AG10803 (cell line): ENCODE results near the gene INAFM2.
A peak's percentile ranks its signal among the peaks of the same experiment; 100 is the strongest.

Experiments
- DNase-seq: peaks from one replicate; pipeline ENCODE4 v3.0.0; 2010; ENCODE audit warnings: low read depth
- H3K4me3 ChIP-seq: 2 replicates; pipeline ENCODE4 v1.5.1; 2011; ENCODE audit warnings: mild to moderate bottlenecking, low read length, control low read depth
- CTCF ChIP-seq: conservative IDR thresholded peaks from 2 replicates; pipeline ENCODE4 v1.5.1; 2011; ENCODE audit warnings: mild to moderate bottlenecking, low read length, control low read depth, inconsistent platforms

INAFM2 gene

GRCh38 chr15:40323239-40323952 is at the start of gene INAFM2:
Gene INAFM2 (plus strand): TSS chr15:40323692. CDS start chr15:40324056, 364 bp downstream.
- peak within 1 kb of the TSS; percentile 74 for H3K4me3 ChIP-seq
- TF ChIP-seq CTCF, result peak; percentile 44
- peak; percentile 92 for DNase-seq

GRCh38 chr15:40274350-40275274 is 48.9 kb upstream of the INAFM2 start:
- DNase-seq, result peak; percentile 80
- H3K4me3 ChIP-seq, result no peak overlapping the region
- peak; percentile 100 for TF ChIP-seq CTCF

- no peak overlapping the region for H3K4me3 ChIP-seq
- no peak for TF ChIP-seq CTCF
- no peak for DNase-seq
Measured at GRCh38 chr15:40275523-40275922, 48.0 kb upstream of the INAFM2 start.

GRCh38 chr15:40275954-40276353 is 47.5 kb upstream of the INAFM2 start:
- TF ChIP-seq CTCF, result no peak
- DNase-seq, result no peak
- no peak overlapping the region for H3K4me3 ChIP-seq

- no peak for TF ChIP-seq CTCF
- no peak overlapping the region for H3K4me3 ChIP-seq
- no peak for DNase-seq
Measured at GRCh38 chr15:40276927-40277326, 46.6 kb upstream of the INAFM2 start.

GRCh38 chr15:40277471-40277870 is 46.0 kb upstream of the INAFM2 start:
- no peak overlapping the region for H3K4me3 ChIP-seq
- TF ChIP-seq CTCF, result no peak
- DNase-seq, result no peak
